ENCODE data around the gene PLP1.
"Not testable (repeated sequence)": the region's sequence is repeated elsewhere in the genome, so short reads cannot be mapped to it uniquely, and the experiment has no call there.

PLP1 gene, protein sequence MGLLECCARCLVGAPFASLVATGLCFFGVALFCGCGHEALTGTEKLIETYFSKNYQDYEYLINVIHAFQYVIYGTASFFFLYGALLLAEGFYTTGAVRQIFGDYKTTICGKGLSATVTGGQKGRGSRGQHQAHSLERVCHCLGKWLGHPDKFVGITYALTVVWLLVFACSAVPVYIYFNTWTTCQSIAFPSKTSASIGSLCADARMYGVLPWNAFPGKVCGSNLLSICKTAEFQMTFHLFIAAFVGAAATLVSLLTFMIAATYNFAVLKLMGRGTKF

DNA sequence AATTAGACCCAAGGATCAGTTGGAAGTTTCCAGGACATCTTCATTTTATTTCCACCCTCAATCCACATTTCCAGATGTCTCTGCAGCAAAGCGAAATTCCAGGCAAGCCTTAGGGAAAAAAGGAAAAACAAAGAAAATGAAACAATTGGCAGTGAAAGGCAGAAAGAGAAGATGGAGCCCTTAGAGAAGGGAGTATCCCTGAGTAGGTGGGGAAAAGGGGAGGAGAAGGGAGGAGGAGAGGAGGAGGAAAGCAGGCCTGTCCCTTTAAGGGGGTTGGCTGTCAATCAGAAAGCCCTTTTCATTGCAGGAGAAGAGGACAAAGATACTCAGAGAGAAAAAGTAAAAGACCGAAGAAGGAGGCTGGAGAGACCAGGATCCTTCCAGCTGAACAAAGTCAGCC, at the start of gene PLP1:
Gene PLP1 (plus strand): TSS at position 295 of the 400 bp plus-strand sequence. CDS start 156 bp downstream, outside the sequence.
- no peak for DNase-seq

- no peak for DNase-seq
These were observed 49.5 kb upstream of the PLP1 start for GRCh38 chrX:103727115-103727514.

GRCh38 chrX:103729015-103729414, 47.6 kb upstream of the PLP1 start:
- no peak for DNase-seq

- no peak for DNase-seq
These were observed 46.4 kb upstream of the PLP1 start for GRCh38 chrX:103730147-103730795.

DNA sequence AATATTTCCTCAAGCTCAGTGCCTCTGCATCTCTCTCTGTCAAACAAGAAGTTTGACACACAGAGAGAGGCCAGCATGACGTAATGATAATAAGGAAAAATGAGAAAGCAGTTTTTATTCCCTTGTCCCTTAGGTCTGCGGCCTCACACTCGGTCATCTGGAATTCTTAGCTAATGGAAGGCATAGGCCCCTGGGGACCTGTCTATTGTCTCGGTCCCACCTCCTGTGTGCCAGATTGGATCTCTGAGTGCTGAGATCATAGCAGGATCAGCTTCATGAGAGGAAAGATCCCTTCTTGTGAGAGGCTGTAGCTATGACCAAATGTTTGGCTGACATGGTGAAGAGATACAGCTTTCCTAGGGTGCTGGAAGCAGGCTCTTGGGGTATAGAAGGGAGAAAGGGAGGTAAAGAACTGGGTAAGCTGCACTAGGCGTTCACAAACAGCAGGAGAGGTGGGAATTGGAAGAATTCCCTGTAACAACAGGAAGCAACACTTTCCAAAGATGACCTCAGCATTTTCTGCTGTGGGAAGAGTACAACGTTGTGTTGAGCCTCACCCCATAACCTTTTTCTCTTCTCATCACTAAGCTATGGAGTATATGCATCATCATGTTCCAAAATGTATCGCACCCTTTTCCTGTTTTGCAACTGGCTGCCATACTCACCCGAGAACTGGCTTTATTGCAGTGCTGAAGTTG, 45.7 kb upstream of the PLP1 start:
- DNase-seq, result no peak

DNA sequence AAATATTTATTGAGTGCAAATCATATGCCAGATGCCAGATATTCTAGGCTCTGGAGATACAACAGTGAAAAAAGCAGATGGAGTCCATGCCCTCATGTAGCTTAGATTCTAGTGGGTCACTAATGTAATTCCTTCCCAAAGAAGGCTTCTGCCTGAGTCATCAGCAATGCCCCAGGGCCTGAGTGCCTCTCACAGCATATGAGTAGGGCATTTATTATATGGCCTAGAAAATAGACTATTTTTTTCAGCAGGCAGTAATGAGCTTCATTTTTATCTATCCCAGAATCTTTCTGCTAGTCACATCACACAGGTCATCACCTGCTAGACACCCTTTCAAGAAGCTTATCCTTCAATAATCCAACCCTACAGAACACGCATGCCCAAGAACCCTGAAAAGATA, 43.6 kb upstream of the PLP1 start:
- DNase-seq, result no peak

GRCh38 chrX:103734125-103734760, 42.4 kb upstream of the PLP1 start:
- no peak for DNase-seq

GRCh38 chrX:103737696-103738095, 38.9 kb upstream of the PLP1 start:
- DNase-seq, result no peak

DNA sequence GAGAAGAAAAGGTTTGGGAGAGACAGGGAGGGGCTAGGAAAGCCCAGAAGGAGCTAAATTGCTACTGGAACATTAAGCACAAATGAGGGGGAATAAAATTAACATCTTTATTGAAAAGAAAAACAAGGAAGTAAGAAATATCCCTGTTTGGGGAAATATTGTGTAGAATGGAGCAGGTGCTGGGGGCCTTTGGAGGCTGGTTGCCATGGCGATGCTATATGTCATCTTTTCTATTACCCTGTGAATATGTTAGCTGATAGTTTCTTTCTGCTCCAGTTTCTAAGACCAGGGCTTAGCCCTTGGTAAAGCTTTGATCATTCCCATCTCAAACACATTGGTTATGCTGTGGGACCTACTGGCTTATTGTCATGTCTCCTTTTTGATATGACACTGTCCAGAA, 37.2 kb upstream of the PLP1 start:
- no peak for DNase-seq

DNA sequence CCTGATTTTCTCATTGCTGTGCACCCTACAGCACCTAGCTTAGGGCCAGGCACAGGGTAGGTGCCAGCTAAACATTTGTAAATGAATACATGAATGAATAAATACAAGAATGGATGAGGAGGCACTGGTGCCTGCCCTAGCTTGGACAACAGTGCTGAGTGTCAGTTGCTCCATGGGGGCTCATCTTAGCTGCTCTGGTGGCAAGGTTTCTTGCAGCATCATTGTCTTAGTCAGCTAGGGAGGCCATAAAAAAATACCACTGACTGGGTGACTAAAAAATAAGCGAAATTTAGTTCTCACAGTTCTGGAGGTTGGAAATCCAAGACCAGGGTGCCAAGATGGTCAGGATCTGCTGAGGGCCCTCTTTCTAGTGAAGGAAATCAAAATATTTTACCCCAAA, 34.8 kb upstream of the PLP1 start:
- no peak for DNase-seq

DNA sequence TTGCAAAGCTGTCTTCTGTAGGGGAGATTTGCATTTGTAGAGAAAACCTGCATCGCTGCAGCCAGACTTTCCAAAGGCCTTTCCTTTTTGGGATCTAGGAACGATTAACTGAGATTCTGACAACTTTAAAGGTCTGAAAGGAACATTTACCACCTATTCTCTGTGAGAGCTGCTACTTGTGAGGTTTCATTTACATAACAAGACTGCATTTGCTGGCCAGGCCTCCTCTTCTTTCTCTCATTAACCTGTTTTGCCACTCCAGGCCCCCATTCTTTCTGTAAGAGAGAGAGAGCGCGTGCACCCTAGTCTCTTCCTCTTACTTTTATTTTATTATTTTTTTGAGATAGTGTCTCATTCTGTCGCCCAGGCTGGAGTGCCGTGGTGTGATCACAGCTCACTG, 34.3 kb upstream of the PLP1 start:
- no peak for DNase-seq

DNA sequence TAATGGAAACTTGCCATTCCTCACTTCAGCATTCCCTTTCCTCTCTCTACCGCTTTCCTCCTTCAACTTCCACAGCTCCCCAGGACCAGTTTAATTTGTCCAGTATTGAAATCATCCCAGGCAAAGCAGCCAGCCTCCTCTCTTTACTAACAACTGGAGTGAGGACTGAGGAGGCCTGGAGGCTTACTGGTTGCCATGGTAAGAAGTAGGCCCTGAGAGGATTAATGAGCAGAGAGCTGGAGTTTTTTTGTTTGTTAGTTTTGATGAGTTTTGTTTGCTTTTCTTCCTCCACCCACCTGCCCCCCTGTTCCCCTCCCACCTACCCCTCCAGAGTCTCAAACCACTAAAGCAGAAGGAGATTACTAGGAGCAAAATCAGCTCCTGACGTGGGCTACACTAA, 29.5 kb upstream of the PLP1 start:
- DNase-seq, result no peak

DNA sequence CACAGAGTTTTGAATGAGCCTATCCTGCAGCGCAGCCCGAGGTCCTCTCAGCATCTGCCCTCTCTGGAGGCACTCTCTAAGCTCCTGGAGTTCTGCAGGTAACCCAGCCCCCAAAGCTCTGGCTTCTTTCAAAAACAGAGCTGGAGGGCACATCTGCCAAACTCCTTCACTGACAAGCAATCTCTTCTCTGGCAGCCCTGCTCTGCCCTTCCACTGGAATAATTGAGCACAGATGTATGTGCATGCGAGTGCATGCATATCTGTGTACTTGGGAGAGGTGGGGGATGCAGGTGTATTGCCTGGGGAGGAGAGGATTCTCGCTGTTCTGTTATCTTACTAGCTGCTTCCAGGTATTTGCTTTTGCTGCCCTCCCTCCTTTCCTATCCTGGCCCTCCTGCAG, 22.2 kb upstream of the PLP1 start:
- DNase-seq, result no peak

DNA sequence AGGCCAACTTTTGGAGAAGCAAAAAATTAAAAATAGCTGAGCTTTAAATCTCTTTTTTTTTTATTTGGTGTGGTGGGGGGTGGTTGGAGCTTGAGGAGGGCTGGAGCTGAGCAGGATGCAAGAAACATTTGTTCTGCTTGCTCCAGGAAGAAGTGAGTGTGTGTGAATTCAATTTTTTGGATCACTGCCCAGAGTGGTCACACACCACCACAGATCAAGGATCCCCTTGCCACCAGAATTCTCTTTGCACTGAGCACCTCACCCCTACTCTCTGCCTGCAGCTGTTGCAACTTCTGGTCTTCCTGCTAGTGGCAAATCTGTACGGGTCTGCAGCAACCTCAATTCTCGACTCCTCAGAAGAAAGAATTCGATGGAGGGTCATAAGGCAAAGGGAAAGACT, 19.9 kb upstream of the PLP1 start:
- no peak for DNase-seq

GRCh38 chrX:103758555-103758954, 18.1 kb upstream of the PLP1 start:
- no peak for DNase-seq

GRCh38 chrX:103763541-103763940, 13.1 kb upstream of the PLP1 start:
- DNase-seq, result not testable (repeated sequence)

GRCh38 chrX:103766813-103767555, 9.7 kb upstream of the PLP1 start:
- not testable (repeated sequence) for DNase-seq

DNA sequence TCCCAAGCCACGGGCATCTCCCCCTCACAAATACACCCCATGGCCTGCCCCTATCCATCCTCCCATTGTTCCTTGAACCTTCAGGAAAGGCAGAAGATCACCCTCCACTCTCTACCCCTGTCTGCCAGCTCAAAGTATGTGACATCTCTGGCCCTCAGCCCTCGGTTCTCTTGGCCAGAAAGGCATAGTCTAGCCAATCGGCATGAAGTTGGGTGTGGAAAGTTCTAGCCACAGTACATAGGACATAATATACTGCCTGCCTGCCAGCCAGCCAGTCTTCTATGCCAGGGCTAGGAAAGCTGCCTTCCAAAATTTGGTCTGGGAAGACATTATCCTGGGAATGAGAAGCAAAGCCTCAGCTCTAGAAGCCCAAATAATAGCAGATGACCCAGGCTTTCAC, 3.2 kb upstream of the PLP1 start:
- DNase-seq, result no peak

DNA sequence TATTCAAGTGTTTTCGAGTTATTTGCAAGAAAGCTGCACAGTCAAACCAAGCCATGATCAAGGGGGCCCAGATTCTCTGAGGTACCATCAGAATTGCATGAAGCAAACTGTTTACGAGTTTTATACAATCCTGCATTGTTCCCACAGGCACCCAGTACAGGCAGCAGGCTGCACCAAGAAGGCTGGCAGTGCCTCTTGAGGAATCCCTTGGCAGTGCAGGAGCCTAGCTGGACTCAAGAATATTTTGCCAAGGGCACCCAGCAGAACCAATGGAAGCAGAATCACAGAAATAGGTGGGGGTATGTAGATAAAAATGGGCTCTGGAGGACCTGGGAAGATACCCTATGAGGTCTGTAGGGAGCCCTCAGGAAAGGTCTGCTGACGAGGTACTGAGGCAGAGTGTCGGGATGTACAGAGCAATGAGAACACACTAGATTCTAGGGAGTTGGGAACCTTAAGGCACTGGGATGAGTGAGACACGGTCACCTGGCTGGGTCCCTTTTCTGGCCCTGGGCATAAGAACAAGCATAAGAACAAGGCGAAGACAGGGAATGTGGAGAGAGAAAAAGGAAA, 2.5 kb upstream of the PLP1 start:
- peak; percentile 6 for DNase-seq

DNA sequence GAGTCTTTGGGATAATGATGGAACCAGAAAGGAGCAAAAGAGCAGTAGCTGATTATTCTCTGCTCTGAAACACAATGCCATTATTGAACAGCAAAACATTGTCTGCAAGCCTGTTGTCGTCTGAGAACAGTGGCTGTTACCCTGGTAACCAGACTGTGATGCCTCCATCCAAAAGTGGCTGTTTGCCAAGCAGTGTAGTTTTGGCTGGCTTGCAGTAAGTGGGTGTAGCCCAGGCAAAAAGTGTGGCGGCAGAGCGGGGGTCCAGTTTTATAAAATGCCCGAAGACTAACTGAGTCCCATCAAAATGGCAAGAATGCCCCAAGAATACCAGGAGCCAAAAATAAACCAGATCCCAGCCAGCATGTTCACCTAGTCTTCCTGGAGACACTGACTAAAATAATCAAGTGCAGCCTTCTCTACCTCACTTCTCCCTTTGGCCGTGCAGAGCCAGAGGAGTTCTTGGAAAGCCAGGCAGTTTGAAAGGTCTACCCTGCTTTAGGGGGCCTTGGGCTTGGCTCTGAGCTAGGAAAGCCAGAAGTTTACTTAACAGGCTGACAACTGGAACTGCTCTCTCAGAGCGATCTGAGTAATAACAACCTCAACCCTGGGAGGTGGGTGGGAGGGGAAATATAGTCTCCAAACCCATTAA, 2.6 kb downstream of the PLP1 start:
- DNase-seq, result no peak

DNA sequence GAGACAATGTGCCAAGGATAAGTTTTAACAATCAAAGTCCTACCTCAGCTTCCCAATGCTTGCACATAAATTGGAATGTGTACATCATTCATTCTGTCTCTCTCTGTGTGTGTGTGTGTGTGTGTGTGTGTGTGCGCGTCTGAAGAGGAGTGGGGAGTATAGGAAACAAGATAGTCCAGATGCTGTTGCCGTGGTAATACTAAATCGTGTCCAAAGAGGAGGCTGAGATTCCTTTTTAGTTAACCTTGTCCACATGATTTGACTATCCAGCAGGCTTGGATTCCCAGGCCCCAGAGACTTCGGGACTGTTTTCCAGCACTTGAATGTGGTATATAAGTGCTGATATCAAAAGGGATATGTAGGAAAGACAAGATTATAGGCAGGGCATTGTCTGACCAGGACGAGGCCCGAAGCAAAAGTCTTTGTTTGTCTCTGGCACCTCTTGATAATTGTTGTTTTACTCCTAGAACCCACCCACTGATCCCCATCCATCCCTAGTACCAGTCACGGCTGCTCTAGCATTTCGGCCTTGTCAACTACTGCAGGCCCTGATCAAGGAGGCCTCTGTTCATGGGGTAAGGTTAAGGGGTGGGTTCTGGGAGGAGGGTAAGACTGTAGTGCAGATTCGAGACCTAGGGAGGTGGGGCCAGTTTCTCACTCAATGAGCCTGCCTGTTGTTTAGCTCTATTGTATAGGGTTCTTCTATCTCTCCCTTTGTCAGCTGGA, 3.9 kb downstream of the PLP1 start:
- DNase-seq, result no peak

DNA sequence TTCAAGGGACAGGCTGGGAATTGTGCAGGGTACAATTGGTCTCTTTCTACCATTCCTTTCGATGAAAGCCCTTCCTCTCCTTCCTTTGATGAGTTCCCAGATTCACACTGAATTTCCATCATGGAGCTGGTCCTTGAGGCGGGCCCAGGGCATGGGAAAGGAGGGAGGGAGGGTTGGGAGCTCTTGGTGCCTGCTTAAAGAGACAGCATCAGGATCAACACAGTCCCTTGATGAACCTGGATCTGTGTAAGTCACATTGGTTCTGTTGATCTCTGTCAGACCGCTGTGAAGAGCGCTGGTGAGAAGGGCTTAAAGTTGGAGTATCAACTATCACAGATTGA, 4.4 kb downstream of the PLP1 start:
- no peak for DNase-seq

All from NCI-H526 treated with DMSO at 0.1 percent for 48 hours (cell line).